H1 (cell line): ENCODE results near the gene CFAP97D2. TPM values are rescaled to one million over a fixed set of nuclear protein-coding genes. Genes with fewer than 3 reads are reported as not detected.
"Not testable (repeated sequence)": the region's sequence is repeated elsewhere in the genome, so short reads cannot be mapped to it uniquely, and the experiment has no call there.

Source experiments
- CTCF ChIA-PET: fragments of 300-600 bp; sonication (Branson Sonifier 250); formaldehyde crosslinking; loops from one replicate; lab custom pipeline; 2021; ENCODE audit not compliant: partially characterized antibody; lab: Charles Lee
- POLR2A ChIA-PET: fragments of 300-600 bp; sonication (Branson Sonifier 250); formaldehyde crosslinking; loops from one replicate; lab custom pipeline; 2021; ENCODE audit warnings: inconsistent platforms; ENCODE audit not compliant: partially characterized antibody; lab: Charles Lee
- DNase-seq, 2 experiments: peaks; one replicate each; pipeline versions ENCODE4 v3.0.0 to v3.0.0-alpha.2; 2010 to 2022; ENCODE audit warnings: low spot score in 2 of 2, low read depth in 1 of 2, mixed read lengths in 1 of 2
- FAIRE-seq: peaks from 2 replicates; lab custom pipeline; 2011; peaks lifted over from hg19 to GRCh38; lab: Jason Lieb, UNC
- H2AFZ ChIP-seq: 2 replicates; pipeline ENCODE4 v1.8.1; 2012; ENCODE audit warnings: low read length, inconsistent platforms
- H2AK5ac ChIP-seq: 2 replicates; pipeline ENCODE4 v1.6.1; 2013; ENCODE audit warnings: low read depth, low read length
- H2BK120ac ChIP-seq: replicated peaks from 2 replicates; pipeline ENCODE3; 2013; ENCODE audit warnings: low read depth, low read length, inconsistent platforms
- H2BK12ac ChIP-seq: 2 replicates; pipeline ENCODE4 v1.6.1; 2013; ENCODE audit warnings: low read depth, low read length
- H2BK15ac ChIP-seq: 2 replicates; pipeline ENCODE4 v1.6.1; 2013; ENCODE audit warnings: low read length
- H2BK20ac ChIP-seq: 2 replicates; pipeline ENCODE4 v1.6.1; 2013; ENCODE audit warnings: low read length
- H2BK5ac ChIP-seq: 2 replicates; pipeline ENCODE4 v1.6.1; 2013; ENCODE audit warnings: low read depth, low read length
- H3K14ac ChIP-seq: 2 replicates; pipeline ENCODE4 v1.6.1; 2013; ENCODE audit warnings: inconsistent platforms; ENCODE audit not compliant: insufficient read length
- H3K18ac ChIP-seq: 2 replicates; pipeline ENCODE4 v1.6.1; 2013; ENCODE audit warnings: low read length; ENCODE audit errors: extremely low read depth
- H3K23ac ChIP-seq: 2 replicates; pipeline ENCODE4 v1.6.1; 2013; ENCODE audit warnings: inconsistent platforms; ENCODE audit not compliant: insufficient read length
- H3K23me2 ChIP-seq: 2 replicates; pipeline ENCODE4 v1.6.1; 2013; ENCODE audit warnings: low read depth, low read length
- H3K27ac ChIP-seq: 2 replicates; pipeline ENCODE4 v1.6.1; 2011; ENCODE audit warnings: low read depth, low read length, inconsistent platforms
- H3K27me3 ChIP-seq, 4 experiments: replicated peaks in 1 of 4; 1 replicate in 1 of 4; 2 replicates in 3 of 4; pipeline versions ENCODE4 v1.6.1 to v1.8.1; 2011 to 2013; ENCODE audit warnings: low read length in 3 of 4, mild to moderate bottlenecking in 3 of 4, inconsistent platforms in 2 of 4, mixed read lengths in 2 of 4, moderate library complexity in 1 of 4; ENCODE audit not compliant: control insufficient read depth in 3 of 4, insufficient read depth in 3 of 4; ENCODE audit errors: extremely low read depth in 1 of 4
- H3K36me3 ChIP-seq, 4 experiments: 2 replicates each; pipeline versions ENCODE4 v1.6.1 to v1.8.1; 2011 to 2013; ENCODE audit warnings: mild to moderate bottlenecking in 4 of 4, low read length in 3 of 4, moderate library complexity in 2 of 4, control low read depth in 1 of 4, inconsistent platforms in 1 of 4; ENCODE audit not compliant: insufficient read depth in 4 of 4, control insufficient read depth in 2 of 4
- H3K4ac ChIP-seq: replicated peaks from 2 replicates; pipeline ENCODE3; 2013; ENCODE audit warnings: low read length, low read depth, mixed read lengths, inconsistent platforms; ENCODE audit not compliant: insufficient read length
- H3K4me1 ChIP-seq, 4 experiments: replicated peaks in 1 of 4; 1 replicate in 1 of 4; 2 replicates in 3 of 4; pipeline versions ENCODE4 v1.6.1 to v1.8.1; 2011 to 2013; ENCODE audit warnings: low read length in 3 of 4, inconsistent platforms in 2 of 4, mixed read lengths in 1 of 4; ENCODE audit not compliant: insufficient read depth in 4 of 4, control insufficient read depth in 3 of 4
- H3K4me2 ChIP-seq, 2 experiments: 2 replicates each; pipeline versions ENCODE4 v1.6.1 to v1.8.1; 2011 to 2013; ENCODE audit warnings: low read depth in 2 of 2, low read length in 2 of 2, control low read depth in 1 of 2, inconsistent platforms in 1 of 2, mild to moderate bottlenecking in 1 of 2; ENCODE audit not compliant: insufficient read depth in 1 of 2
- H3K4me3 ChIP-seq, 4 experiments: fragments of 200-600, 300-600 bp in 1 of 4; sonication (generic), shearing (Covaris generic), sonication (Bioruptor Twin) in 1 of 4; 2 replicates each; pipeline versions ENCODE4 v1.5.1 to v1.8.1; 2011 to 2016; ENCODE audit warnings: low read length in 4 of 4, low read depth in 3 of 4, control low read depth in 2 of 4, inconsistent platforms in 2 of 4, mild to moderate bottlenecking in 2 of 4, mixed read lengths in 1 of 4, moderate library complexity in 1 of 4; ENCODE audit not compliant: insufficient read depth in 2 of 4; ENCODE audit errors: extremely low read depth in 1 of 4
- H3K56ac ChIP-seq: replicated peaks from 2 replicates; pipeline ENCODE3; 2013; ENCODE audit warnings: low read depth, mild to moderate bottlenecking, mixed read lengths, low read length, inconsistent platforms; ENCODE audit not compliant: insufficient read length
- H3K79me1 ChIP-seq: 2 replicates; pipeline ENCODE4 v1.6.1; 2013; ENCODE audit warnings: low read depth, low read length, control low read depth
- H3K79me2 ChIP-seq, 2 experiments: 2 replicates each; pipeline versions ENCODE4 v1.6.1 to v1.8.1; 2012 to 2013; ENCODE audit warnings: low read length in 2 of 2, mild to moderate bottlenecking in 2 of 2, inconsistent platforms in 1 of 2; ENCODE audit not compliant: insufficient read depth in 2 of 2, control insufficient read depth in 1 of 2
- H3K9ac ChIP-seq, 4 experiments: replicated peaks in 1 of 4; 1 replicate in 1 of 4; 2 replicates in 3 of 4; pipeline versions ENCODE4 v1.6.1 to v1.8.1; 2011 to 2013; ENCODE audit warnings: low read depth in 3 of 4, low read length in 3 of 4, control low read depth in 2 of 4, mild to moderate bottlenecking in 2 of 4, moderate library complexity in 2 of 4, inconsistent platforms in 1 of 4; ENCODE audit errors: extremely low read depth in 1 of 4
- H3K9me3 ChIP-seq, 2 experiments: 2 replicates each; pipeline versions ENCODE4 v1.6.1 to v1.8.1; 2012 to 2013; ENCODE audit warnings: mild to moderate bottlenecking in 2 of 2, moderate library complexity in 2 of 2, control low read depth in 1 of 2, inconsistent platforms in 1 of 2, low read depth in 1 of 2, low read length in 1 of 2, mixed read lengths in 1 of 2; ENCODE audit not compliant: insufficient read depth in 2 of 2
- H4K20me1 ChIP-seq, 2 experiments: replicated peaks in 1 of 2; 2 replicates each; pipeline versions ENCODE3 to v1.8.1; 2011 to 2013; ENCODE audit warnings: inconsistent platforms in 2 of 2, low read length in 2 of 2, mild to moderate bottlenecking in 1 of 2; ENCODE audit not compliant: insufficient read depth in 2 of 2, control insufficient read depth in 1 of 2
- H4K5ac ChIP-seq: 2 replicates; pipeline ENCODE4 v1.6.1; 2013; ENCODE audit warnings: low read length, low read depth, mixed read lengths, inconsistent platforms; ENCODE audit not compliant: insufficient read length
- H4K8ac ChIP-seq: 2 replicates; pipeline ENCODE4 v1.8.0; 2013; ENCODE audit warnings: mild to moderate bottlenecking, moderate library complexity, low read length, inconsistent platforms; ENCODE audit not compliant: insufficient read depth; ENCODE audit errors: extremely low read depth
- H4K91ac ChIP-seq: replicated peaks from 2 replicates; pipeline ENCODE3; 2013; ENCODE audit warnings: low read length, mixed read lengths, inconsistent platforms; ENCODE audit not compliant: insufficient read length
- CHD1 ChIP-seq: IDR thresholded peaks from 2 replicates; pipeline ENCODE4 v1.6.1; 2012; ENCODE audit warnings: low read depth, low read length, improper control_type of control experiment
- EZH2 ChIP-seq: fragments of 200-600 bp; sonication (generic); IDR thresholded peaks from 2 replicates; pipeline ENCODE4 v1.7.1; 2012; ENCODE audit warnings: low read depth, mild to moderate bottlenecking, moderate library complexity, low read length, inconsistent platforms; ENCODE audit not compliant: severe bottlenecking
- WGBS, 2 experiments: shearing (Covaris generic) in 1 of 2; methylation state at CpG; one replicate each; pipeline versions ENCODE4 v1.1.6 to v1.1.7; 2013 to 2015; ENCODE audit warnings: low lambda C conversion rate in 2 of 2, mixed read lengths in 2 of 2, inconsistent platforms in 1 of 2, low coverage in 1 of 2, missing lambda C conversion rate in 1 of 2; ENCODE audit not compliant: insufficient replicate concordance in 2 of 2, insufficient coverage in 1 of 2, insufficient read length in 1 of 2; ENCODE audit errors: extremely low coverage in 1 of 2, missing lambda C conversion rate in 1 of 2; 5-methylcytosine and 5-hydroxymethylcytosine counted together
- polyA plus RNA-seq, 7 experiments: library from polyadenylated mRNA; depleted of rRNA in 3 of 7; stranded (reverse) in 5 of 7; unstranded in 2 of 7; fragments of >200 nt in 5 of 7; fragments of 200-250 nt in 2 of 7; gene quantifications; 1 replicate in 5 of 7; 2 replicates in 1 of 7; 4 replicates in 1 of 7; pipeline versions ENCODE4 v1.2.1 to v1.2.3, GENCODE V29; 2011 to 2013; ENCODE audit warnings: missing spikeins in 2 of 7, mixed read lengths in 2 of 7
- total RNA-seq: library from RNA; stranded (reverse); fragmentation: NEBNext Ultra II Directional; extraction: Animal tissue kit (Norgen Biotek cat#: 25700); gene quantifications from 2 replicates; pipeline ENCODE4 v1.2.1, GENCODE V29; 2021
- TF ChIP-seq, protein P1 (sequence below): IDR thresholded peaks from 2 replicates; pipeline ENCODE4 v1.6.1; 2011; ENCODE audit warnings: low read depth, mild to moderate bottlenecking, low read length; ENCODE audit not compliant: insufficient read depth

Gene CFAP97D2
- total and polyA plus RNA-seq, 2 of the 8 experiments (the other 6 are each of a cell fraction or from before 2014, with no cell fraction given): not detected

DNA sequence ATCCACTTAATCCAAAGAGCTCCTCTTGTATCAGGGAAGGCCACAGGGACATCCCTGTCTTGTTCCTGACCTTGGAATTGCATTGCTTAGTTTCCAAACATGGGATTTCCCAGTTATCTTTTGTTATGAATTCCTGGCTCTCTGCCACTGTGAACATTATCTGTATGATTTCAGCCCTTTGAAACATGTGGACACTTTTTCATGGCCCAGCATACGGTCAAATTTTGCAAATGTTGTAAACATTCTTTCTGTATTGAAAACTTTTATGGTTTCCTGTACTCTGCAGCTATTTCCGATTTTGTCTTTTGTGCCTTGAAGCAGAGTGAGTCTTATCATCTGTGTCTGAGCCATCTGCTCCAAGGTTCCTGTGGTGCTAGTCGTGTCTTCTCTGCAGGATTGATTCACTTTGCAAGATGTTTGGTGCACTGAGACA lies 4.5 kb upstream of the CFAP97D2 start (continued):
- no peak for TF ChIP-seq EZH2
- TF ChIP-seq, protein P1, sequence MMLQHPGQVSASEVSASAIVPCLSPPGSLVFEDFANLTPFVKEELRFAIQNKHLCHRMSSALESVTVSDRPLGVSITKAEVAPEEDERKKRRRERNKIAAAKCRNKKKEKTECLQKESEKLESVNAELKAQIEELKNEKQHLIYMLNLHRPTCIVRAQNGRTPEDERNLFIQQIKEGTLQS: no peak
- no peak for TF ChIP-seq CHD1

DNA sequence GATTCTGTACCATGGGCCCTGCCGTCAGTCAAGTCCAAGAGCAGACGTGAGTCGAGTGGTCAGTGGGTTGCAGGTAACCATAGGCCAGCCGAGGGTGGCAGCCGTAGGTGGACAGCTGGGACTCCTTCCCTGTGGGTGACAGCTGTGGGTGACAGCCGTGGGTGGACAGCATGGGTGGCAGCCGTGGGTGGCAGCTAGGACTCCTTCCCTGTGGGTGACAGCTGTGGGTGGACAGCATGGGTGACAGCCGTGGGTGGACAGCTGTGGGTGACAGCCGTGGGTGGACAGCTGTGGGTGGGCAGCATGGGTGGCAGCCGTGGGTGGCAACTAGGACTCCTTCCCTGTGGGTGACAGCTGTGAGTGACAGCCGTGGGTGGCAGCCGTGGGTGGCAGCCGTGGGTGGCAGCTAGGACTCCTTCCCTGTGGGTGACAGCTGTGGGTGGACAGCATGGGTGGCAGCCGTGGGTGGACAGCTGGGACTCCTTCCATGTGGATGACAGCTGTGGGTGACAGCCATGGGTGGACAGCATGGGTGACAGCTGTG lies 2.6 kb upstream of the CFAP97D2 start:
- H2BK5ac ChIP-seq, DNase-seq, H3K27me3 ChIP-seq, H3K79me2 ChIP-seq, H3K79me1 ChIP-seq, H2BK20ac ChIP-seq, H3K4me2 ChIP-seq, H2AK5ac ChIP-seq, H2BK12ac ChIP-seq, FAIRE-seq, H3K4me1 ChIP-seq, H4K8ac ChIP-seq, H3K23ac ChIP-seq, H3K56ac ChIP-seq, H2AFZ ChIP-seq, H3K23me2 ChIP-seq, H3K18ac ChIP-seq, H3K9me3 ChIP-seq, H3K4ac ChIP-seq, H3K14ac ChIP-seq, H2BK120ac ChIP-seq, H4K20me1 ChIP-seq, POLR2A ChIA-PET, H2BK15ac ChIP-seq, H4K5ac ChIP-seq, H3K4me3 ChIP-seq, H3K27ac ChIP-seq, H4K91ac ChIP-seq, H3K9ac ChIP-seq, H3K36me3 ChIP-seq: not testable (repeated sequence)
- 89% methylated on average over 12 of the region's 14 CpGs; no CpG with 5 or more reads in 1 of the 2 experiments for WGBS, 2 experiments
- CTCF ChIA-PET: interaction anchor here (1.0 to 1.9 kb wide), 3 partner anchors 9 to 50 kb away, joined by 3 to 4 read pairs (median 4); no protein-coding TSS in a partner anchor
